SH-SY5Y (cell line): Measurements from ENCODE around the gene STXBP4.

Experiments
- GATA2 ChIP-seq: IDR thresholded peaks from 2 replicates; pipeline ENCODE4 v1.6.1; 2011; ENCODE audit warnings: mild to moderate bottlenecking, low read depth, low read length
- GATA3 ChIP-seq: IDR thresholded peaks from 2 replicates; pipeline ENCODE4 v1.6.1; 2011; ENCODE audit warnings: low read depth, mild to moderate bottlenecking, low read length, moderate library complexity

Gene STXBP4

GRCh38 chr17:54980375-54980774 lies 11.8 kb downstream of the STXBP4 start:
- TF ChIP-seq GATA3 (no peak), GATA2 (no peak)

- TF ChIP-seq GATA2, result no peak
- no peak for TF ChIP-seq GATA3
Measured at GRCh38 chr17:54982399-54982798, 13.8 kb downstream of the STXBP4 start.

- no peak for TF ChIP-seq GATA3
- no peak for TF ChIP-seq GATA2
Measured at GRCh38 chr17:54983260-54983659, 14.7 kb downstream of the STXBP4 start.

GRCh38 chr17:54985476-54985875 lies 16.9 kb downstream of the STXBP4 start:
- no peak for TF ChIP-seq GATA3
- TF ChIP-seq GATA2, result no peak

- TF ChIP-seq GATA2, result no peak
- no peak for TF ChIP-seq GATA3
Measured at GRCh38 chr17:54990118-54990517, 21.6 kb downstream of the STXBP4 start.

GRCh38 chr17:54991567-54991966 lies 23.0 kb downstream of the STXBP4 start:
- TF ChIP-seq GATA2 (no peak), GATA3 (no peak)

- TF ChIP-seq GATA2 (no peak), GATA3 (no peak)
Measured at GRCh38 chr17:54992797-54993639, 24.5 kb downstream of the STXBP4 start.

GRCh38 chr17:54996441-54996840 lies 27.9 kb downstream of the STXBP4 start:
- TF ChIP-seq GATA3 (no peak), GATA2 (no peak)

GRCh38 chr17:55002458-55002857 lies 33.9 kb downstream of the STXBP4 start:
- TF ChIP-seq GATA2 (no peak), GATA3 (no peak)

GRCh38 chr17:55004484-55004883 lies 35.9 kb downstream of the STXBP4 start:
- TF ChIP-seq GATA2 (no peak), GATA3 (no peak)

- TF ChIP-seq GATA3 (no peak), GATA2 (no peak)
Measured at GRCh38 chr17:55005520-55005919, 37.0 kb downstream of the STXBP4 start.

GRCh38 chr17:55023626-55024025 lies 55.1 kb downstream of the STXBP4 start:
- TF ChIP-seq GATA3 (no peak), GATA2 (no peak)

- no peak for TF ChIP-seq GATA2
- no peak for TF ChIP-seq GATA3
Measured at GRCh38 chr17:55037828-55038227, 69.3 kb downstream of the STXBP4 start.

- no peak for TF ChIP-seq GATA3
- no peak for TF ChIP-seq GATA2
Measured at GRCh38 chr17:55038291-55038690, 69.7 kb downstream of the STXBP4 start.

GRCh38 chr17:55040611-55041010 lies 72.0 kb downstream of the STXBP4 start:
- no peak for TF ChIP-seq GATA2
- no peak for TF ChIP-seq GATA3
